HG02938 (cell line): Measurements from ENCODE around the gene SLC16A11.
"Not testable (repeated sequence)": the region's sequence is repeated elsewhere in the genome, so short reads cannot be mapped to it uniquely, and the experiment has no call there.

ENCODE experiments used
- ATAC-seq: cut with Tn5 transposase; IDR thresholded peaks from one replicate; pipeline ENCODE4 v1.9.1; 2021; ENCODE audit warnings: mild to moderate bottlenecking, moderate library complexity; ENCODE audit not compliant: unreplicated experiment

The SLC16A11 gene

GRCh38 chr17:7043497-7044198 lies at the start of gene SLC16A11:
SLC16A11 (minus strand) TSS chr17:7044092; CDS start chr17:7043513, 579 bp downstream.
- no peak for ATAC-seq

GRCh38 chr17:7091311-7092005 lies 47.6 kb upstream of the SLC16A11 start:
- not testable (repeated sequence) for ATAC-seq

GRCh38 chr17:7089570-7089969 lies 45.7 kb upstream of the SLC16A11 start:
- ATAC-seq: not testable (repeated sequence)

- not testable (repeated sequence) for ATAC-seq
Measured at GRCh38 chr17:7088442-7088841, 44.5 kb upstream of the SLC16A11 start.

GRCh38 chr17:7084088-7084487 lies 40.2 kb upstream of the SLC16A11 start:
- ATAC-seq: no peak

- no peak for ATAC-seq
Measured at GRCh38 chr17:7083592-7083991, 39.7 kb upstream of the SLC16A11 start.

- no peak for ATAC-seq
Measured at GRCh38 chr17:7081341-7082062, 37.6 kb upstream of the SLC16A11 start.

GRCh38 chr17:7080456-7081041 lies 36.7 kb upstream of the SLC16A11 start:
- ATAC-seq: no peak

GRCh38 chr17:7079581-7080455 lies 35.9 kb upstream of the SLC16A11 start, which contains the start of gene CLEC10A:
CLEC10A (minus strand) TSS chr17:7080251; CDS start chr17:7078812, 1,439 bp downstream.
- no peak for ATAC-seq

GRCh38 chr17:7078711-7079110 lies 34.8 kb upstream of the SLC16A11 start:
- ATAC-seq: no peak

- ATAC-seq: no peak
Measured at GRCh38 chr17:7077911-7078546, 34.1 kb upstream of the SLC16A11 start.

GRCh38 chr17:7074931-7075330 lies 31.0 kb upstream of the SLC16A11 start:
- no peak for ATAC-seq

- no peak for ATAC-seq
Measured at GRCh38 chr17:7072406-7072805, 28.5 kb upstream of the SLC16A11 start.

GRCh38 chr17:7070712-7071111 lies 26.8 kb upstream of the SLC16A11 start:
- ATAC-seq: no peak

- ATAC-seq: no peak
Measured at GRCh38 chr17:7068268-7068667, 24.4 kb upstream of the SLC16A11 start.

GRCh38 chr17:7067198-7067597 lies 23.3 kb upstream of the SLC16A11 start:
- no peak for ATAC-seq

GRCh38 chr17:7064261-7064660 lies 20.4 kb upstream of the SLC16A11 start:
- no peak for ATAC-seq

GRCh38 chr17:7063518-7064094 lies 19.7 kb upstream of the SLC16A11 start:
- ATAC-seq: no peak

GRCh38 chr17:7060165-7060891 lies 16.4 kb upstream of the SLC16A11 start:
- no peak for ATAC-seq
